ENCODE measurements around the gene HOXB5. TPM values are rescaled to one million over a fixed set of nuclear protein-coding genes. Genes with fewer than 3 reads are reported as not detected.

HOXB5 gene
- total and polyA plus RNA-seq, 3 donors from 2014 or later = 0.50 to 1.7 (median 0.71) TPM

GRCh38 chr17:48640858-48641180 lies 47.2 kb upstream of the HOXB5 start:
- Histone ChIP-seq H3K9me3 (no peaks in the 10 kb centered on the region), H3K27ac (no peak overlapping the region), H3K27me3 (no peaks in the 10 kb centered on the region), H3K4me3 (no peak overlapping the region), H3K36me3 (ENCODE audit: low read depth, missing control alignments) (no peaks in the 10 kb centered on the region), H3K4me1 (no peaks in the 10 kb centered on the region)
- no peak for DNase-seq
- WGBS, 2 donors = 72 to 75% methylated on average over 1 of the region's 1 CpG
- intact Hi-C loops (cut with DNase I; ENCODE audit: low total_unique reads) = no loop called here
- TF ChIP-seq POLR2A (IDR thresholded peaks at IDR 0.05) (no peak), CTCF (IDR thresholded peaks at IDR 0.05) (no peak)

GRCh38 chr17:48639982-48640857 lies 46.6 kb upstream of the HOXB5 start:
- Histone ChIP-seq H3K27me3 (no peaks in the 10 kb centered on the region), H3K4me1 (no peaks in the 10 kb centered on the region), H3K27ac (no peak overlapping the region), H3K9me3 (no peaks in the 10 kb centered on the region), H3K36me3 (ENCODE audit: low read depth, missing control alignments) (no peaks in the 10 kb centered on the region), H3K4me3 (no peak overlapping the region)
- TF ChIP-seq POLR2A (IDR thresholded peaks at IDR 0.05) = no peak
- TF ChIP-seq CTCF (IDR thresholded peaks at IDR 0.05) = no peak
- WGBS, 2 donors = 62 to 64% methylated on average over 6 of the region's 6 CpGs
- no peak for DNase-seq
- intact Hi-C loops (cut with DNase I; ENCODE audit: low total_unique reads) = no loop called here

- no peak for DNase-seq
- no peaks in the 10 kb centered on the region for H3K4me1 ChIP-seq
- no peaks in the 10 kb centered on the region for H3K9me3 ChIP-seq
- H3K4me3 ChIP-seq = no peak overlapping the region
- TF ChIP-seq POLR2A (IDR thresholded peaks at IDR 0.05) = no peak
- no peak overlapping the region for H3K27ac ChIP-seq
- H3K27me3 ChIP-seq = no peaks in the 10 kb centered on the region
- intact Hi-C loops (cut with DNase I; ENCODE audit: low total_unique reads) = no loop called here
- no peaks in the 10 kb centered on the region for H3K36me3 ChIP-seq (ENCODE audit: low read depth, missing control alignments)
- WGBS, 2 donors = 45 to 60% methylated on average over 2 to 5 of the region's 5 CpGs
These were observed 45.6 kb upstream of the HOXB5 start for GRCh38 chr17:48639136-48639535.

- DNase-seq = no peak
- TF ChIP-seq CTCF (IDR thresholded peaks at IDR 0.05) = no peak
- no peak for TF ChIP-seq POLR2A (IDR thresholded peaks at IDR 0.05)
- Histone ChIP-seq H3K36me3 (ENCODE audit: low read depth, missing control alignments) (no peaks in the 10 kb centered on the region), H3K4me1 (no peaks in the 10 kb centered on the region), H3K4me3 (no peak overlapping the region), H3K27ac (no peak overlapping the region), H3K27me3 (no peaks in the 10 kb centered on the region), H3K9me3 (no peaks in the 10 kb centered on the region)
- intact Hi-C loops (cut with DNase I; ENCODE audit: low total_unique reads) = no loop called here
- WGBS, 2 donors = 30 to 38% methylated on average over 17 to 18 of the region's 18 CpGs
These were observed 44.0 kb upstream of the HOXB5 start for GRCh38 chr17:48637323-48638260.

Measured in testis (tissue), 3 donors.